Stomach smooth muscle (tissue), 2 donors: Measurements from ENCODE around the gene RCAN1.

Experiments
- H3K27ac ChIP-seq: one replicate; pipeline ENCODE4 v1.7.0; 2013; ENCODE audit warnings: mild to moderate bottlenecking, low read length, inconsistent platforms
- H3K27me3 ChIP-seq, 2 donors: one replicate each; pipeline ENCODE4 v1.7.0; 2013; ENCODE audit warnings: low read length in 2 of 2; ENCODE audit not compliant: insufficient read depth in 2 of 2, control insufficient read depth in 1 of 2
- H3K36me3 ChIP-seq, 2 donors: one replicate each; pipeline ENCODE4 v1.7.0; 2013; ENCODE audit warnings: low read length in 2 of 2; ENCODE audit not compliant: control insufficient read depth in 2 of 2, insufficient read depth in 2 of 2
- H3K4me1 ChIP-seq: one replicate; pipeline ENCODE4 v1.7.0; 2013; ENCODE audit warnings: low read length; ENCODE audit not compliant: control insufficient read depth, insufficient read depth
- H3K4me3 ChIP-seq, 2 donors: one replicate each; pipeline ENCODE4 v1.7.0; 2013; ENCODE audit warnings: low read length in 2 of 2
- H3K9ac ChIP-seq, 2 donors: one replicate each; pipeline ENCODE4 v1.7.0; 2013; ENCODE audit warnings: low read length in 2 of 2, mild to moderate bottlenecking in 1 of 2
- H3K9me3 ChIP-seq, 2 donors: one replicate each; pipeline ENCODE4 v1.7.0; 2013; ENCODE audit warnings: low read length in 2 of 2; ENCODE audit not compliant: control insufficient read depth in 2 of 2
- donor health status: healthy.
- donor health status: Pancreatic carcinoma.

The RCAN1 gene

GRCh38 chr21:34553151-34553952 lies 61.6 kb downstream of the RCAN1 start:
- Histone ChIP-seq H3K27ac (no peak overlapping the region), H3K4me3 (no peak overlapping the region)

GRCh38 chr21:34552360-34553098 lies 62.4 kb downstream of the RCAN1 start:
- no peaks in the 10 kb centered on the region for H3K9me3 ChIP-seq
- no peaks in the 10 kb centered on the region for H3K27me3 ChIP-seq
- no peak overlapping the region for H3K4me3 ChIP-seq
- H3K4me1 ChIP-seq = no peaks in the 10 kb centered on the region
- no peak overlapping the region for H3K9ac ChIP-seq
- H3K27ac ChIP-seq = no peak overlapping the region
- no peaks in the 10 kb centered on the region for H3K36me3 ChIP-seq

More at GRCh38 chr21:34553151-34553952, 61.6 kb downstream of the RCAN1 start:
- Histone ChIP-seq H3K9me3 (no peaks in the 10 kb centered on the region), H3K9ac (no peak overlapping the region), H3K27me3 (no peaks in the 10 kb centered on the region), H3K36me3 (no peaks in the 10 kb centered on the region), H3K4me1 (no peaks in the 10 kb centered on the region)

GRCh38 chr21:34550182-34550799 lies 64.6 kb downstream of the RCAN1 start:
- H3K9ac ChIP-seq = no peak overlapping the region
- H3K4me3 ChIP-seq = no peak overlapping the region
- no peaks in the 10 kb centered on the region for H3K36me3 ChIP-seq

GRCh38 chr21:34548781-34549376 lies 66.0 kb downstream of the RCAN1 start:
- Histone ChIP-seq H3K27ac (no peak overlapping the region), H3K27me3 (no peaks in the 10 kb centered on the region), H3K4me3 (no peak overlapping the region), H3K9me3 (no peaks in the 10 kb centered on the region), H3K36me3 (no peaks in the 10 kb centered on the region), H3K4me1 (peaks cover 9% of the 10 kb centered on the region), H3K9ac (no peak overlapping the region)

More at GRCh38 chr21:34550182-34550799, 64.6 kb downstream of the RCAN1 start:
- Histone ChIP-seq H3K27me3 (no peaks in the 10 kb centered on the region), H3K4me1 (peaks cover 4% of the 10 kb centered on the region), H3K9me3 (no peaks in the 10 kb centered on the region), H3K27ac (no peak overlapping the region)

GRCh38 chr21:34546542-34546941 lies 68.4 kb downstream of the RCAN1 start:
- Histone ChIP-seq H3K4me1 (peaks cover 13% of the 10 kb centered on the region), H3K9ac (no peak overlapping the region), H3K36me3 (no peaks in the 10 kb centered on the region), H3K9me3 (no peaks in the 10 kb centered on the region), H3K27ac (no peak overlapping the region), H3K4me3 (no peak overlapping the region), H3K27me3 (no peaks in the 10 kb centered on the region)

GRCh38 chr21:34545079-34545884 lies 69.6 kb downstream of the RCAN1 start:
- H3K27ac ChIP-seq = peak overlapping the region; percentile 3
- H3K36me3 ChIP-seq = no peaks in the 10 kb centered on the region
- no peaks in the 10 kb centered on the region for H3K27me3 ChIP-seq
- H3K9me3 ChIP-seq = no peaks in the 10 kb centered on the region
- H3K4me1 ChIP-seq = peaks cover 13% of the 10 kb centered on the region
- H3K9ac ChIP-seq = peak overlapping the region in 1 of 2 donors; percentile 13
- H3K4me3 ChIP-seq = no peak overlapping the region

GRCh38 chr21:34544032-34544496 lies 70.8 kb downstream of the RCAN1 start:
- no peak overlapping the region for H3K4me3 ChIP-seq
- no peaks in the 10 kb centered on the region for H3K9me3 ChIP-seq
- H3K9ac ChIP-seq = no peak overlapping the region
- peaks cover 13% of the 10 kb centered on the region for H3K4me1 ChIP-seq
- H3K27me3 ChIP-seq = no peaks in the 10 kb centered on the region
- no peaks in the 10 kb centered on the region for H3K36me3 ChIP-seq
- no peak overlapping the region for H3K27ac ChIP-seq

GRCh38 chr21:34543017-34543416 lies 71.9 kb downstream of the RCAN1 start:
- no peaks in the 10 kb centered on the region for H3K27me3 ChIP-seq

GRCh38 chr21:34540206-34540605 lies 74.7 kb downstream of the RCAN1 start:
- Histone ChIP-seq H3K27me3 (no peaks in the 10 kb centered on the region), H3K9ac (no peak overlapping the region), H3K4me1 (peaks cover 11% of the 10 kb centered on the region), H3K9me3 (no peaks in the 10 kb centered on the region), H3K4me3 (no peak overlapping the region), H3K27ac (no peak overlapping the region), H3K36me3 (no peaks in the 10 kb centered on the region)

More at GRCh38 chr21:34543017-34543416, 71.9 kb downstream of the RCAN1 start:
- no peaks in the 10 kb centered on the region for H3K9me3 ChIP-seq
- no peaks in the 10 kb centered on the region for H3K36me3 ChIP-seq
- H3K4me1 ChIP-seq = peaks cover 13% of the 10 kb centered on the region
- H3K9ac ChIP-seq = no peak overlapping the region
- no peak overlapping the region for H3K27ac ChIP-seq
- H3K4me3 ChIP-seq = no peak overlapping the region

- no peak overlapping the region for H3K4me3 ChIP-seq
- H3K36me3 ChIP-seq = no peaks in the 10 kb centered on the region
- peaks cover 3% of the 10 kb centered on the region for H3K4me1 ChIP-seq
- no peak overlapping the region for H3K27ac ChIP-seq
- H3K27me3 ChIP-seq = no peaks in the 10 kb centered on the region
- no peaks in the 10 kb centered on the region for H3K9me3 ChIP-seq
- H3K9ac ChIP-seq = no peak overlapping the region
Observed at GRCh38 chr21:34537838-34538237, 77.1 kb downstream of the RCAN1 start.
